ENCODE results near the gene CLDN1.

Gene CLDN1

DNA sequence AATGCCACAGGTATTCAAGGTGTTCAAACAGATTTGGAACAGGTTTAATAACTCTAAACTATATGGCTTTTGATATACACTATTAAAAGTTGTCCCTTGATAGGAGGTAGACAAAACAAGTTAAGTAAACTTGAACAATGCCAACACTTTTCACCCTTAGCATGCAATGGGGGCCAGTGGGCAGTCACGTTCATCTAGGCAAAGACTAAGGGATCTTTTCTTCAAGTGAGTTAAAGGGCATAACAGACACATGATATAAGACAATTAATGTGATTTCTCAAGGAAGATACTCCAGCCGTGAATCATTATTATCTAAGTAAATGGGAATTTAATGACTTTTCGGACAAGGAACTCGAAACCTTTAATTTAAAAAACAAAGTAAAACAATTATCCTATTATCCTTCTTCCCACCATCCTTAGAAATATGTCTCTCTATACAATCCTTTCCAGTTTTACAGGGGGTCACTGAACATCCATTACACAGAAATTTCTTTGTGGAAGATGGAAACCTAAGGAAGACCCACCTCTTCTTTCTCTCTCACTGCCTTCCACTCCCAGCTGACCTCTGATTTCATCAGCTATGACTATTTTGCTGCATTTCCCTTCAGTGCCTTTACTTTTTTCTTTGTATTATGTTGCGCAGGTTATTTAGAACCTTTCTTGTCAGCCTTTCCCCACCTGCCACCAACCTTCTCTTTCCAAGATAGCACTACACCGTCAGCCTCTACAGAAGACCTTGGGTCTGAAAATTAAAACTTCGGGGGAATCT, 1.5 kb downstream of the CLDN1 start:
- H3K27ac ChIP-seq, result no peak overlapping the region
- TF ChIP-seq ZFX (IDR thresholded peaks at IDR 0.05; ENCODE audit: borderline replicate concordance), result no peak
- TF ChIP-seq, protein P1, sequence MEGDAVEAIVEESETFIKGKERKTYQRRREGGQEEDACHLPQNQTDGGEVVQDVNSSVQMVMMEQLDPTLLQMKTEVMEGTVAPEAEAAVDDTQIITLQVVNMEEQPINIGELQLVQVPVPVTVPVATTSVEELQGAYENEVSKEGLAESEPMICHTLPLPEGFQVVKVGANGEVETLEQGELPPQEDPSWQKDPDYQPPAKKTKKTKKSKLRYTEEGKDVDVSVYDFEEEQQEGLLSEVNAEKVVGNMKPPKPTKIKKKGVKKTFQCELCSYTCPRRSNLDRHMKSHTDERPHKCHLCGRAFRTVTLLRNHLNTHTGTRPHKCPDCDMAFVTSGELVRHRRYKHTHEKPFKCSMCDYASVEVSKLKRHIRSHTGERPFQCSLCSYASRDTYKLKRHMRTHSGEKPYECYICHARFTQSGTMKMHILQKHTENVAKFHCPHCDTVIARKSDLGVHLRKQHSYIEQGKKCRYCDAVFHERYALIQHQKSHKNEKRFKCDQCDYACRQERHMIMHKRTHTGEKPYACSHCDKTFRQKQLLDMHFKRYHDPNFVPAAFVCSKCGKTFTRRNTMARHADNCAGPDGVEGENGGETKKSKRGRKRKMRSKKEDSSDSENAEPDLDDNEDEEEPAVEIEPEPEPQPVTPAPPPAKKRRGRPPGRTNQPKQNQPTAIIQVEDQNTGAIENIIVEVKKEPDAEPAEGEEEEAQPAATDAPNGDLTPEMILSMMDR (IDR thresholded peaks at IDR 0.05), result no peak

DNA sequence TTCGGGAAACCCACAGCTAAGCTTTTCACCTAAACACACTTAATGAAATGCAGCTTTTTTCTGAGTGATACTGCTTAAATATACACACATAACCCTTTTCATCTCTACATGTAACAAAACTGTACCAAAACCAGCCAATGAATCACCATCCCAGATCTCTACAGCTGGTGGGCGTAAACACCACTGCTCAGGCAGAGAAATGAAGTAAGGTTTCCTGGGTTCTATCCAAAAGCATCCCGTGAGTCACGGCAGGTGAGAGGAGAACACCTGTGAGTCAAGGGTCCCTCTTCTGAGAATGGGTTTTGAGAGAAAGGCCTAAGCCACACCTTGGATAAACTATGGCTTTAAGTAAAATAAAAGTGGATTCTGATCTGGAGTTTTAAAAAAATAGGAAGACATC, 2.6 kb downstream of the CLDN1 start:
- TF ChIP-seq, protein P1 (IDR thresholded peaks at IDR 0.05), result no peak
- TF ChIP-seq ZFX (IDR thresholded peaks at IDR 0.05; ENCODE audit: borderline replicate concordance), result no peak
- no peak overlapping the region for H3K27ac ChIP-seq

DNA sequence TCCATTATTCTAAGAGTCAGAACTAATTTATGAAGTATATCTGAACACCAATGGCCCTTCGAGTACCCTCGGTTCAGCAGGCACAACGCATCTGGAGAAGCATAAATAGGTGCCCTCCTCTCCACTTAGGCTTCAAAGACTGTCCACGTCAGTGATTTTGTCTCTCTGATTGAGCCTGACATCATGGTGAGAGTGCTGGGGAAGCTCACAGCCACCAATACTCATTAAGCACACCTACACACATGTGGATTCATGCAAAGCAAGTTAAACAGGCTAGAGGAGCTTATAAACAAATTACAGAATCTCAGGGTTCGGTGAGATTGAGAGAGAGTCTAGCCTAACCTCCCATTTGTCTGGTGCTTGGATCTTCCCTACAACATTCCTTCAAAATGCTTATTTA, 3.6 kb downstream of the CLDN1 start:
- TF ChIP-seq, protein P1 (IDR thresholded peaks at IDR 0.05), result no peak
- no peak for TF ChIP-seq ZFX (IDR thresholded peaks at IDR 0.05; ENCODE audit: borderline replicate concordance)
- no peak overlapping the region for H3K27ac ChIP-seq

DNA sequence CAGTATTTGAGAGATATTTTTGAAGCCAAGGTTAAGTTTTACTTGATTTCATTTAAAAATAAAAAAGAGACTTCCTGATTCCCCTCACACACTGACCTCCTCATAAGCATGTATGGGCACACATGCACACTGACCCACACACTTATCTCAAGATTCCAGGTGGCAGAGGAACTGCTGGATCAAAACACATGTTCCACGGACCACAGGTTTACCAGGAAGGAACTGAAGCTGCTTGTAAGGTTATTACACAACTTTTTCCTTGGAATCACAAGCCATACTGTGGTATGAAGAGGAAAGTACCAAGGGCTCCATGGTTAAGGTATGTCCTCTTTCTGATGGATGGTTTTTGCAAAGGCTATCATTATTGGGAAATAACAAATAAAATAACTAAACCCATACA, 7.5 kb downstream of the CLDN1 start:
- TF ChIP-seq, protein P1 (IDR thresholded peaks at IDR 0.05), result no peak
- no peak for TF ChIP-seq ZFX (IDR thresholded peaks at IDR 0.05; ENCODE audit: borderline replicate concordance)
- no peak overlapping the region for H3K27ac ChIP-seq

DNA sequence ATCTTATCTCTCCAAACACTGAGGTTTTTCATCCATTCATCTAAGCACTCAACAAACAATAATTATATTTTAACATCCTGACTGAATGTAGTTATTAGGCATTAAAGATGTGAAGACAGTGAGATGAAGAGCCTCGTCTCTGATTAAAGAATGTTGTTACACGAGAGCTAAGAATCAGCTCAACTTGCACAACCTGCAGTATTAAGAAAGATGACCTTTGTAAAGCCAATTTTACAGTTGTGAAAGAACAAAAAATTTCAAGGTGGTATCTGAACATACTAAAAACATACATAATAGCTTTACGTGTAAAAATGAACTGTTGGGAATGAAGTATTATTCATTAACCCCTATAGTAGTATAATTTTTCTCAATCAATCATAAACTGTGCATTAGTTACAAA, 12.8 kb downstream of the CLDN1 start:
- H3K27ac ChIP-seq, result no peak overlapping the region
- TF ChIP-seq, protein P1 (IDR thresholded peaks at IDR 0.05), result no peak
- TF ChIP-seq ZFX (IDR thresholded peaks at IDR 0.05; ENCODE audit: borderline replicate concordance), result no peak

DNA sequence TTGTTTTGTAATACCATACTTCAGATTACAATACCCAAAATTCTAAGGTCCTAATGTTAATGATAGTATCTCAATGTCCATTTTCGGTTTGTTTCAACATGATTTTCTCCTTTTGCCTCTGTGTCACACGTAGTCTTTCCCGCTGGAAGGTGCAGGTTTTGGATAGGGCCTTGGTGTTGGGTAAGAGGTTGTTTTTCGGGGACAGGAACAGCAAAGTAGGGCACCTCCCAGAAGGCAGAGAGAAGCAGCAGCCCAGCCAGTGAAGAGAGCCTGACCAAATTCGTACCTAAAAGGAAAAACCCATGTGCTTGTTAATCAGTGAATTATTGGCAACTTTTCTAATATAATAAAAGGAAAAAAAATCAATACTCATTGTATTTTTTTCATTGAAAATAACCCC, 14.1 kb downstream of the CLDN1 start:
- H3K27ac ChIP-seq, result no peak overlapping the region
- TF ChIP-seq, protein P1 (IDR thresholded peaks at IDR 0.05), result no peak
- no peak for TF ChIP-seq ZFX (IDR thresholded peaks at IDR 0.05; ENCODE audit: borderline replicate concordance)

DNA sequence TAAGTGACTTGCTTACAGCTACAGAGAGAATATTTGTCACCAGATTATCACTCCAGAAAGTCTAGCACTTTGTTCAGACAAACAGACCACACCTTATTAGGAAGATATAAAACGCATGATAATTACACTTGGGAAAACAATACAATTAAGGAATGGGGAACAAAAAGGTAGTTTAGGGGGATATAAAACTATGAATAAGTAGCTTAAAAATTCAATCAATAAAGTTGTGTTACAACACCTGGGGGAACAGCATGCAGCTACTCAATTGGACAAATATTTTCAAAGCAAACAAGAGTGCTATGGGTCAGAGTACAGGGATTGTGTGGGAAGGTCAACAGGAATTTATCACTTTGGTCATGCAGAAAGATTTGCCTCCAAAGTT, 15.1 kb downstream of the CLDN1 start:
- peak overlapping the region; percentile 25; the same call in 1 of the 2 replicates for H3K27ac ChIP-seq
- no peak for TF ChIP-seq ZFX (IDR thresholded peaks at IDR 0.05; ENCODE audit: borderline replicate concordance)
- TF ChIP-seq, protein P1 (IDR thresholded peaks at IDR 0.05), result no peak
